Measurements from ENCODE around the gene PRSS58.
A peak's percentile ranks its signal among the peaks of the same experiment; 100 is the strongest.

Gene PRSS58

GRCh38 chr7:142257958-142258357 lies at the start of gene PRSS58:
Gene PRSS58 (minus strand): TSS chr7:142258058. CDS start chr7:142257707, 351 bp downstream.
- no peak for DNase-seq

- DNase-seq: no peak
Observed at GRCh38 chr7:142307246-142307900, 49.5 kb upstream of the PRSS58 start.

GRCh38 chr7:142303650-142304049 lies 45.8 kb upstream of the PRSS58 start:
- DNase-seq: no peak

- no peak for DNase-seq
Observed at GRCh38 chr7:142301923-142302550, 44.2 kb upstream of the PRSS58 start.

- no peak for DNase-seq
Observed at GRCh38 chr7:142301299-142301698, 43.4 kb upstream of the PRSS58 start.

GRCh38 chr7:142300689-142301088 lies 42.8 kb upstream of the PRSS58 start:
- DNase-seq: no peak

- no peak for DNase-seq
Observed at GRCh38 chr7:142299237-142299781, 41.5 kb upstream of the PRSS58 start.

- DNase-seq: no peak
Observed at GRCh38 chr7:142298627-142299026, 40.8 kb upstream of the PRSS58 start.

- no peak for DNase-seq
Observed at GRCh38 chr7:142298009-142298408, 40.2 kb upstream of the PRSS58 start.

GRCh38 chr7:142280263-142280662 lies 22.4 kb upstream of the PRSS58 start:
- no peak for DNase-seq

GRCh38 chr7:142279601-142280000 lies 21.7 kb upstream of the PRSS58 start:
- no peak for DNase-seq

- DNase-seq: no peak
Observed at GRCh38 chr7:142275028-142275427, 17.2 kb upstream of the PRSS58 start.

GRCh38 chr7:142272841-142273240 lies 15.0 kb upstream of the PRSS58 start:
- DNase-seq: no peak

GRCh38 chr7:142263598-142264380 lies 5.9 kb upstream of the PRSS58 start:
- DNase-seq: peak; percentile 4

- DNase-seq: no peak
Observed at GRCh38 chr7:142250705-142251104, 7.2 kb downstream of the PRSS58 start.

- DNase-seq: no peak
Observed at GRCh38 chr7:142249918-142250317, 7.9 kb downstream of the PRSS58 start.

- DNase-seq: no peak
Observed at GRCh38 chr7:142248166-142249160, 9.4 kb downstream of the PRSS58 start.

- DNase-seq: no peak
Observed at GRCh38 chr7:142243823-142244222, 14.0 kb downstream of the PRSS58 start.

GRCh38 chr7:142240546-142240945 lies 17.3 kb downstream of the PRSS58 start:
- no peak for DNase-seq

- no peak for DNase-seq
Observed at GRCh38 chr7:142231716-142232115, 26.1 kb downstream of the PRSS58 start.

GRCh38 chr7:142228537-142229104 lies 29.2 kb downstream of the PRSS58 start:
- DNase-seq: no peak
